Measurements from ENCODE around the gene ALK. TPM values are rescaled to one million over a fixed set of nuclear protein-coding genes. Genes with fewer than 3 reads are reported as not detected.

The ALK gene
- total RNA-seq, 2 donors from 2014 or later, result 0.25 TPM; not detected in 1

DNA sequence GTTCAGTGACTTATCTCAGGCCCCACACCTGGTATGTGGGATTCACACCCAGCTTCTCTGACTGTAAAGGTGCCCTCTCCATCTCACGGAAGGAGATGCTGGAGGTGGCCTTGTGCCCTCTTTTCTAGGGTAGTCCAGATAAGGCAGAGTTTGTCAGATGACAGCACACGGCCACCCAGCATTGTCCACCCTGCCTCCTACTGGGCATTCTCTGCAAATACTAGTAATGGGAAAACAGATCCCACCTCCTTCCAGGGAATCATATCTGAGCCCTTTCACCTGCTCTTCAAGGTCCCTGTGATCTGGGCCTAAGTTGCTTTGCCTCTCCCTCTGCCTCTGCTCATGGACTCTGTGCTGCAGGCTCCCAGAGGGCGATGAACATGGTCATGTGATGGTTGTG lies 591.5 kb downstream of the ALK start:
- H3K36me3 Mint-ChIP-seq (ENCODE audit: insufficient read depth in 2 of 2), result no peaks in the 10 kb centered on the region

DNA sequence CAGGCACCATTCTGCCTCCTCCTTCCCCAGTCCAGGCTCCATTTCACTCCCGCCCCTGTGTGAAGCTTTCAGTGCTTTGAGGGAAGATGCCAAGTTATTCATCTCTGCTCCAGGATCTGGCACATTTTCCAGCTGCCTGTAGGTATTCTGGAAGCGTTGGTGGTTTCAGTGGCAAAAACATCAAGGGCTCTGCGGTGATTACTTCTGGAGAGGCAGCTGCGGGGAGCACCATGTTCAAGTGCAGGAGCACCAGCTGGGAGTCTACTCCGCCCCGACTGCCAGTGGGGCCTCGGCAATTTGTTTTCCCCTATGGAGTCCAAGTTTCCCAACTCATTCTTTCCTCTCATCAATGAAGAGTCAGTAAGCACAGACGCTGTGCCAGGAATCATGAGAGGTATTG lies 594.5 kb downstream of the ALK start:
- Mint-ChIP-seq H3K27ac (no peak overlapping the region), H3K9me3 (no peaks in the 10 kb centered on the region), H3K27me3 (ENCODE audit: low read depth) (peaks cover 27% of the 10 kb centered on the region), H3K36me3 (ENCODE audit: insufficient read depth in 2 of 2) (no peaks in the 10 kb centered on the region), H3K4me3 (no peak overlapping the region), H3K4me1 (ENCODE audit: low read depth) (peaks cover 7% of the 10 kb centered on the region)
- no peak for ATAC-seq (replicated peaks in 1 of 2)
- no peak for DNase-seq

More for the DNA sequence above, 591.5 kb downstream of the ALK start:
- ATAC-seq (replicated peaks in 1 of 2) (no peak), DNase-seq (no peak)
- H3K4me3 Mint-ChIP-seq, result no peak overlapping the region
- H3K27ac Mint-ChIP-seq, result peak overlapping the region; percentile 32
- H3K9me3 Mint-ChIP-seq, result no peaks in the 10 kb centered on the region
- H3K4me1 Mint-ChIP-seq (ENCODE audit: low read depth), result no peaks in the 10 kb centered on the region
- H3K27me3 Mint-ChIP-seq (ENCODE audit: low read depth), result peaks cover 19% of the 10 kb centered on the region

DNA sequence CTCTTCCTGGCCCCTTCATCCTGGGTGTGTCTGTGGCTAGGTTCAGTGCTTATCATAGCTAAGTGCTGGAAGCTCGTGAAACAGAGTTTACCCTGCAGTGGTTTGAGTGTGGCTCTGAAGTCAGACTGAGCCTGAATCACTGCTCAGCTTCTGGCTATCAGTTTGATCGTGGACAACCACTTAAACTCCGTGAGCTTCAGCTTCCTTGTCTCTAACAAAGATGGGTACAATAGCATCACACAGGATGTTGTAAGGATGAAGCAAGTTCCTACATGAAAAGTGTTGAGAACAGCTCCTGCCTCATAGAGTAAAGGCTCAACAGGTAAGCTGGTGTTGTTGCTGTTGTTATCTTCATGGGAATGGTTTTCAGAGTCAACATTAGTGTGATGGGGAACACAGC lies 595.8 kb downstream of the ALK start:
- Mint-ChIP-seq H3K27me3 (ENCODE audit: low read depth) (peaks cover 36% of the 10 kb centered on the region), H3K9me3 (peaks cover 0 to 1% of the 10 kb centered on the region in 2 donors), H3K4me3 (no peak overlapping the region), H3K4me1 (ENCODE audit: low read depth) (peaks cover 16% of the 10 kb centered on the region), H3K27ac (peak overlapping the region; percentile 17), H3K36me3 (ENCODE audit: insufficient read depth in 2 of 2) (no peaks in the 10 kb centered on the region)
- peak; percentile 56 to 78 for ATAC-seq (replicated peaks in 1 of 2)
- peak in 1 of 2 donors; percentile 3 for DNase-seq

DNA sequence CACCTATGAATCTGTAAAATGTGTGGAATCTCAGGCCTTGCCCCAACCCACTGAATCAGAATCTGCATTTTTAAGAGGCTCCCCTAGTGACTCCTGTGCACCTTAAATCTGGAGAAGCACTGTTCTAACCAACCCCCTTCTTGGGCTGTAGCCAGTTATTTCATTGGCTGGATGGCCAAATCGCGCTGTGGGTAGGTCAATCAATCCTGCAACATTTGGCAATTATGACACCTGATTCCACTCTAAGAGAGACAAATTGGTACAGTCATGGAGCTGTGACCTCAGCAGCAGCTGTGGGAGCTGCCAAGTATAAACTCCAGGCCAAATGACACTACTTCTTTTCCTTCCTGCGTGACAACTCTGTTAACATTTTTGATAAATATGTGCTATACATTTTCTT lies 597.4 kb downstream of the ALK start:
- DNase-seq (no peak), ATAC-seq (replicated peaks in 1 of 2) (no peak)
- Mint-ChIP-seq H3K4me1 (ENCODE audit: low read depth) (peaks cover 16% of the 10 kb centered on the region), H3K9me3 (peaks cover 0 to 1% of the 10 kb centered on the region in 2 donors), H3K4me3 (no peak overlapping the region), H3K27ac (no peak overlapping the region), H3K36me3 (ENCODE audit: insufficient read depth in 2 of 2) (no peaks in the 10 kb centered on the region), H3K27me3 (ENCODE audit: low read depth) (peaks cover 51% of the 10 kb centered on the region)

DNA sequence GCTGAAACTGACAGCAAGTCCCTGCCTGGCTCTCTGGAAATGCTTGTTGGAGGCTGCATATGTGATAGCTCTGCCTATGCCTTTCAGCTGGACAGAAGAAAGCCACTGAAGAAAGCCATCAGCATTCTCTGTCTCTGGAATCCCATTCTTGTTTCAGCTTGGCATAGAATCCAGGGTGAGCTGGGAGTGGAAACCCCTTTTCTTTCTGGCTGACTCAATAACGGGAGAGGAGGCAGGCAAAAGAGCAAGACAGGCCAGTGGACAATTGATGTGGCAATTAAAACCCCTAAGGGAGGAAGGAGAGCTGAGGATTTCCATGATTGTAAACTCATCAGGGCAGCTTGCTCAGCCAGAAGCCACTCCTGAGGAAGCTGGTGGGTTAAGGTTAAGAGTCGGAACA lies 598.1 kb downstream of the ALK start:
- ATAC-seq (replicated peaks in 1 of 2) (no peak), DNase-seq (no peak)
- H3K36me3 Mint-ChIP-seq (ENCODE audit: insufficient read depth in 2 of 2), result no peaks in the 10 kb centered on the region
- H3K4me1 Mint-ChIP-seq (ENCODE audit: low read depth), result peaks cover 16% of the 10 kb centered on the region
- H3K9me3 Mint-ChIP-seq, result peaks cover 0 to 1% of the 10 kb centered on the region in 2 donors
- H3K27me3 Mint-ChIP-seq (ENCODE audit: low read depth), result peaks cover 55% of the 10 kb centered on the region
- no peak overlapping the region for H3K4me3 Mint-ChIP-seq
- peak overlapping the region; percentile 30 for H3K27ac Mint-ChIP-seq

DNA sequence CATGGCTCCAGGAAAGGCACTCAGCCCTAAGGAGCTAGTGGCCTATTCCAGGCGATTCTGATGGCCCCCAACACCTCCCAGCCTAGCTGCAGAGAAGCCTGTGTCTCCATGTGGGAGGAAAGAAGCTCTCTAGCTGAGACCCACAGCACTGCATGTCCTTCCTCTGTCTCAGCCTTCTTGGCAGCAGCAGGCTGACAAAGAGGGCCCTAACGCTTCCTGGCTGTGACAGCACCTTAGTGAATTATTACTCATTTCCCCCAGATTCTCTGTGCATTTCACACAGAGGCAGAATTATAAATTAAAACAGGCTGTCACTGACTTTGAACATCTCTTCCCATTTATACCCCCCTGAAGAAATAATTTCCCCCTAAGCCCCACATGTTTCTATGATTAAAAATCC lies 599.4 kb downstream of the ALK start:
- Mint-ChIP-seq H3K4me3 (peak overlapping the region in 1 of 2 donors; percentile 65), H3K27ac (peak overlapping the region; percentile 49), H3K9me3 (peaks cover 0 to 1% of the 10 kb centered on the region in 2 donors), H3K27me3 (ENCODE audit: low read depth) (peaks cover 58% of the 10 kb centered on the region), H3K4me1 (ENCODE audit: low read depth) (peaks cover 28% of the 10 kb centered on the region), H3K36me3 (ENCODE audit: insufficient read depth in 2 of 2) (no peaks in the 10 kb centered on the region)
- peak; percentile 24 to 48 for DNase-seq
- peak; percentile 79 to 83 for ATAC-seq (replicated peaks in 1 of 2)

DNA sequence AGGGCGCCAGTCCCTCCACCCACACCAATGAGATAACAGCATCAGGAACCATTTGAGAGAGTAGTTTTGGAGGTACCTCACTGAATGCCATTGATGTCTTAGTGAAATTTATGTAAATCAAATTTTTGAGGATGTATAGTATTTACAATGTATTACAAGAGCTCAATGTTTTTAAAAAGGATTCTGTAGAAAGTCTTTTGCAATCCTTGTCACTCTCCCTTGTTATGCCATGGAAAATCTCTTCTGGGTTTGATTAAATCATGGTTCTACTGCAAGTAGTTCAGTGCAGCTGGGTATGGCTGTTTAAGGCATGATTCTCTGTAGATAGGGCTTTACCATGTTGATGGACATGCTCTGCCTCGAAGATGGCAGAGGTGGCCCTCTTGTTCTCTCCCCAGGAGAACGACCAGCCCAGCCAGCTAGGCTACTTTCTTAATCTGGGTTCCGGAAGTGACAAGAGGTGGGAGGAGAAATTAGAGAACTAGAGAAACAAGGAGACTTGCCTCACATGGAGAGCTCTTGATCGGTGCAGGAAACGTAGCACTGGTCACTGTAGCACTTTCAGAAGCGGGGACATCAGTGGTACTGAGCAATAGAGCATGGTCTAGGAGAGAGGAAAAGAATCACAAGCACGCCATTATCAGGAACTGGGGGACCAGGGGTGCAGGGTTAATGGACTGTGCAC lies 603.4 kb downstream of the ALK start:
- Mint-ChIP-seq H3K4me1 (ENCODE audit: low read depth) (peaks cover 65% of the 10 kb centered on the region), H3K4me3 (no peak overlapping the region), H3K36me3 (ENCODE audit: insufficient read depth in 2 of 2) (no peaks in the 10 kb centered on the region), H3K27ac (no peak overlapping the region), H3K9me3 (peaks cover 0 to 1% of the 10 kb centered on the region in 2 donors), H3K27me3 (ENCODE audit: low read depth) (peaks cover 63% of the 10 kb centered on the region)
- ATAC-seq (replicated peaks in 1 of 2) (no peak), DNase-seq (no peak)

DNA sequence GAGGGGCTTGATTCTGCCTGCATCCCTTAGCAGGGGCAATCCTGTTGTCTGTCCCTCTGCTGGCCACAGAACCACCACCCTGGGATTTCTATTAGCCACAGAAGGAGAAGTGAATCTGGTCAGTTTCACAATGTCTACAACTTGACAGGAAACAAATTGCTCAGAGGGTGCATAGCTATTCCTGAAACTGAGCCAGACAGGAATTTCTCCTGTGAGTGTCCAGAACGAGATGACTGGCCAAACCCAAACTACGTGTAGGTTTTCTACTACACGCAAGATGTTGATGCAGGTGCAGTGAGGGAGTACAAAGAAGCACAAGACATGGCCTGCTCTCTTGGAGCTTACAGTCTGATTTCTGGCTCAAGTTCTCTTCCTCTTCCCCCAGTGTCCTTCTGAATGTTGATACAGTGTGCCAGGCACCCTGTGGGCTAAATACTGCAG lies 604.3 kb downstream of the ALK start:
- DNase-seq (no peak), ATAC-seq (replicated peaks in 1 of 2) (no peak)
- peaks cover 60% of the 10 kb centered on the region for H3K4me1 Mint-ChIP-seq (ENCODE audit: low read depth)
- H3K27me3 Mint-ChIP-seq (ENCODE audit: low read depth), result peaks cover 63% of the 10 kb centered on the region
- H3K36me3 Mint-ChIP-seq (ENCODE audit: insufficient read depth in 2 of 2), result no peaks in the 10 kb centered on the region
- no peak overlapping the region for H3K27ac Mint-ChIP-seq
- H3K4me3 Mint-ChIP-seq, result no peak overlapping the region
- H3K9me3 Mint-ChIP-seq, result peaks cover 0 to 1% of the 10 kb centered on the region in 2 donors

DNA sequence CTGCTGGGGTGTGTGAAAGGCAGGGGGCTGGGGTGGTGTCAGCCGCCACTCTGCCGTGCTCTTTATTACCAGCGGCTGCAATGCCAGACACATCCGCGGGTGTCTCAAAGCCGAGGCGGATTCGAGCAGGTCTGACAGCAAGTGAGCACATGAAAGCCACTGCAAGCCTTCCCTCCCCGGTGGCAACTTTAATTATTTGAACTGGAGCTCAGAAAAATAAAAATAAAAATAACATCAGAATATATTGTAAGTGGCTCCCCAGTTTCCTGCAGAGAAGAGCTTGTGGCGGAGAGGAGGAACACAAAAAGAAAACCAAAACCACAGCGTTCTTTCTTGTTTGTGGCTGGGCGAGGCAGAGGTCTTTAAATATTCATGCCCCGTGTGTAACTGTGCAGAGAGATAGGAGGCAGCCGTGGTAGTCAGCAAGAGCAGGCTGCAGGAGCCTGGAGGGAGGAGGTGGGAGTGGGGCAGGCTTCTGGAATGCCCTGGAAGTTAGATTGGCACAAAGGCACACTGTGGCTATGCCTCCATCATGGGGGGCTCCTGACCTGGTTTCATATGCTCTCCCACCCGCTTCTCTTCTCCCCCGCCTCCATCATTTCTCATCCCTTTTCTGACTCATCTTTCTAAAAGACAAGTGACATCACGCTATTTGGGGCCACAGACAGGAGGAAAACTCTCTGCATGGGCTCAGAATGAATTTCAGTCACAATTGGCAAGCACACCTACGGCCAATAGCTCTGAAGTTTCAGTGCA lies 606.4 kb downstream of the ALK start:
- no peaks in the 10 kb centered on the region for H3K9me3 Mint-ChIP-seq
- no peaks in the 10 kb centered on the region for H3K36me3 Mint-ChIP-seq (ENCODE audit: insufficient read depth in 2 of 2)
- peak overlapping the region; percentile 45 for H3K27ac Mint-ChIP-seq
- peak overlapping the region; percentile 80 to 84 for H3K4me3 Mint-ChIP-seq
- H3K4me1 Mint-ChIP-seq (ENCODE audit: low read depth), result peaks cover 50% of the 10 kb centered on the region
- DNase-seq (peak; percentile 58 to 64), ATAC-seq (replicated peaks in 1 of 2) (peak; percentile 85 to 89)
- H3K27me3 Mint-ChIP-seq (ENCODE audit: low read depth), result peaks cover 65% of the 10 kb centered on the region

DNA sequence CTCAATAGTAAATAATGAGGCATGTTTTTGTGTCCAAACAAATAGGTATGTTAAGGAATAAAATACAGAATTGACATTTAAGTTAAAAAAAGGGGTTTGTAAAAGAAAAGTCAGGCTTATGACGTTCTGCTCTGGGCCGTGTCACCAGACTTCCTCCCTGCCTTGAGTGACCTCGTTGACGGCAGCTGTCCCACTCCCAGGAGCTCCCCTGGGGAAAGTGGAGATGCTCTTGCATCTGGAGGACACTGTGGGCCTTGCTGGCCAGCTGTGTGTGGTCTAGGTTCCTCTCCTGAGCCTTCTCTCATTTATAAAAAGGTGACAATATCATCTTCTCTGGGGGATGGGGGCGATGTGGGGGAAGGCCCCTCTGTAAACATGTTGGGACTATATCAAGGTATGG lies 609.9 kb downstream of the ALK start:
- Mint-ChIP-seq H3K27me3 (ENCODE audit: low read depth) (peaks cover 60% of the 10 kb centered on the region), H3K9me3 (no peaks in the 10 kb centered on the region), H3K4me1 (ENCODE audit: low read depth) (peaks cover 31% of the 10 kb centered on the region), H3K36me3 (ENCODE audit: insufficient read depth in 2 of 2) (no peaks in the 10 kb centered on the region), H3K4me3 (no peak overlapping the region), H3K27ac (no peak overlapping the region)
- DNase-seq (no peak), ATAC-seq (replicated peaks in 1 of 2) (no peak)

DNA sequence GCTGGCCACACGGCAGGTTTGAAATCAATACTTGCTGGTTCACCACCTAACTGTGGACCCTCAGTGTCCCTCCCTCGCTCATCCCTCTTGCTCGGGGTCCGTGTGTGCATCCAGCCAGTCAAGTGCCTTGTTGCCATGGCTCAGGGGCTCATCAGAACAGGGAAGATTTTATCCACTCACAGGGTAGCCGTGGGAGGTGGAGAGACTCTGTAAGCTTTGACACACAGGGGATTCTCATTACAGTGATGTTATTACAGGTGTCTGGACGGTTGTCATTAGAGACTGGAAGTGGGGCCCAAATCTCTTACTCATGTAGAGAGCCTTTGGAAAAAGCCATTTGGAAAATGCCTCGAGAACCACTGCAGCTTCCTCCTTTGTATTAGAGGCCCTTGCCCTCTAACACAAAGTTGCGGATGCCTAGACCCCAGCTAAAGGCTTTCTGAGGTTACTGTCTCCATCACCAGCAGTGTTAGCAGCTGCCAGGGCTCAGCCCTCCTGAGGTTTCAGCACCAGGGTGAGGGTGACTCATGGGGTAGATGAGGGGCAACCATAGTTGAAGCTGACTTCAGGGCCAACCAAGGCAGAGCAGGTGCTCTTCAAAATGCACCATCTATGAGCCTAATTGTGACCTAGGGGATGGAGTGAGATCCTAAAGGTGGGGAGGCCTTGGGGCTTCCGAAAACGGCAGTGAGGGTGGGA lies 610.6 kb downstream of the ALK start:
- DNase-seq (no peak), ATAC-seq (replicated peaks in 1 of 2) (no peak)
- Mint-ChIP-seq H3K36me3 (ENCODE audit: insufficient read depth in 2 of 2) (no peaks in the 10 kb centered on the region), H3K27me3 (ENCODE audit: low read depth) (peaks cover 59% of the 10 kb centered on the region), H3K9me3 (no peaks in the 10 kb centered on the region), H3K4me1 (ENCODE audit: low read depth) (peaks cover 27% of the 10 kb centered on the region), H3K27ac (no peak overlapping the region), H3K4me3 (no peak overlapping the region)

DNA sequence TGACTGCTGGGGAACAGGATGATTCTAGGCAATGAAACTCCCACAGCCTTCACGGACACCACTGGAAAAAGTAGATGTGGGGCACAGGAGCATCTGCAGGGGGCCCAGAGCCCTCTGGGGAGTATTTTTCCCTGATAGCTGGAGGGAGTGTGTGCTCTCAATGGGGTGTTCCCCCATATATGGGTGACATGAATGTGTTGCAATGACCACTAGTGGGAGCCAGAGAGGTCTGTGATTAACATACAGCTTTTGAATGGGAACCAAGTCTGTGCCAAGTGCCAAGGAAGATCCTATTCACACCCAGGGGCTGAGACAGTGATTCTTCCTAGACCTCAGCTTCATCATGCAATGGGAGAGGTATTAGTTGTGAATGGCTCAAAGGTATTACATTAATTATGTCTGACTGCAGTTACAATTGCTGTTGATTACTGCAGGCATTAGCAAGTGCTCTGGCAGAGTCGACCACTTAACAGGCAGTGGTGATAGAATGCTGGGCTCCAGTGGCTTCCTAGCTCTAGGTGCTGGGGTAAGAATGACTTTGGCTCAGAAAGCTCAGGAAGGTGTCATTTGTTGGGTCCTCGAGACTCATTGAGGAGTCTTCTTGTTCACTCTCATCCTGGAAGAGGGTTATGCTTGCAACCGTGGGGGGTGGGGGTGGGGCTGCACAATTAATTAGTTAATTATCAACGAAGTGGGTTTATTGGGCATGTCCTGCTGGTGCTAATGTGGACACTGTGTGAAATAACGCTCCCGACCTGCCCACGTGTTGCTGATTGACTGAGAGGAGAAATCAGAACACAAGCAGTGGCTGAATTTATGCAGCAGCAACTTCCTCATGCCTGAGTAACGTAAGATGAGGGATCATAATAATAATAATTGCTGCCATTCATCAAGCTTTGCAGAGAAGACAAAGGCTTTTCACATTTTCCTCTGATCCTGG lies 612.0 kb downstream of the ALK start:
- H3K4me1 Mint-ChIP-seq (ENCODE audit: low read depth), result peaks cover 13% of the 10 kb centered on the region
- H3K36me3 Mint-ChIP-seq (ENCODE audit: insufficient read depth in 2 of 2), result no peaks in the 10 kb centered on the region
- DNase-seq (peak; percentile 51 to 66), ATAC-seq (replicated peaks in 1 of 2) (peak; percentile 75 to 78)
- no peak overlapping the region for H3K27ac Mint-ChIP-seq
- H3K4me3 Mint-ChIP-seq, result no peak overlapping the region
- peaks cover 57% of the 10 kb centered on the region for H3K27me3 Mint-ChIP-seq (ENCODE audit: low read depth)
- H3K9me3 Mint-ChIP-seq, result no peaks in the 10 kb centered on the region
